GM10266 (cell line): ENCODE results near the gene GABPA.
"Not testable (repeated sequence)": the region's sequence is repeated elsewhere in the genome, so short reads cannot be mapped to it uniquely, and the experiment has no call there.

Experiments
- DNase-seq: peaks from one replicate; pipeline ENCODE4 v3.0.0; 2012; ENCODE audit errors: extremely low spot score
- CTCF ChIP-seq: IDR thresholded peaks from 2 replicates; pipeline ENCODE4 v1.5.1; 2012; ENCODE audit warnings: mild to moderate bottlenecking, low read depth; ENCODE audit not compliant: control insufficient read depth, insufficient read depth; ENCODE audit errors: missing control alignments

GABPA gene

GRCh38 chr21:25760061-25760460, 25.3 kb downstream of the GABPA start:
- TF ChIP-seq CTCF, result no peak
- DNase-seq, result no peak

- no peak for DNase-seq
- no peak for TF ChIP-seq CTCF
These were observed 25.9 kb downstream of the GABPA start for GRCh38 chr21:25760677-25761076.

GRCh38 chr21:25764065-25764464, 29.3 kb downstream of the GABPA start:
- no peak for DNase-seq
- no peak for TF ChIP-seq CTCF

GRCh38 chr21:25767921-25768320, 33.1 kb downstream of the GABPA start:
- TF ChIP-seq CTCF, result no peak
- DNase-seq, result no peak

GRCh38 chr21:25772686-25773085, 37.9 kb downstream of the GABPA start:
- DNase-seq, result no peak
- TF ChIP-seq CTCF, result no peak

GRCh38 chr21:25776440-25776839, 41.7 kb downstream of the GABPA start:
- DNase-seq, result no peak
- TF ChIP-seq CTCF, result no peak

- DNase-seq, result not testable (repeated sequence)
These were observed 43.5 kb downstream of the GABPA start for GRCh38 chr21:25778126-25778875.

GRCh38 chr21:25788677-25789076, 53.9 kb downstream of the GABPA start:
- no peak for TF ChIP-seq CTCF

More at GRCh38 chr21:25788677-25789076, 53.9 kb downstream of the GABPA start:
- no peak for DNase-seq
